OCI-LY3 (cell line): ENCODE measurements around the gene PALMD.

Source experiments
- CTCF ChIP-seq: fragments of 200-600, 300-600 bp; sonication (generic); IDR thresholded peaks from 2 replicates; pipeline ENCODE4 v1.5.1; 2014; ENCODE audit warnings: antibody characterized with exemption, low read length, low read depth
- EZH2phosphoT487 ChIP-seq: fragments of 200-600 bp; shearing (Covaris generic); IDR thresholded peaks from 2 replicates; pipeline ENCODE4 v1.6.1; 2018; ENCODE audit warnings: antibody characterized with exemption, mixed run types, low read depth

GRCh38 chr1:99648107-99648506, 2.2 kb downstream of the PALMD start:
- TF ChIP-seq CTCF (no peak), EZH2phosphoT487 (no peak)
